Choroid plexus epithelial cell (primary cell): ENCODE results near the gene CHI3L1.

Experiments used
- DNase-seq: peaks from one replicate; pipeline ENCODE4 v3.0.0-alpha.2; 2010; ENCODE audit warnings: low read depth
- H3K4me3 ChIP-seq: 2 replicates; pipeline ENCODE4 v1.5.1; 2011; ENCODE audit warnings: low read depth, mild to moderate bottlenecking, control low read depth, low read length, moderate library complexity
- TF ChIP-seq, protein P1 (sequence below): conservative IDR thresholded peaks from 2 replicates; pipeline ENCODE4 v1.5.1; 2011; ENCODE audit warnings: low read depth, mild to moderate bottlenecking, control low read depth, inconsistent platforms, low read length, moderate library complexity

CHI3L1 gene

DNA sequence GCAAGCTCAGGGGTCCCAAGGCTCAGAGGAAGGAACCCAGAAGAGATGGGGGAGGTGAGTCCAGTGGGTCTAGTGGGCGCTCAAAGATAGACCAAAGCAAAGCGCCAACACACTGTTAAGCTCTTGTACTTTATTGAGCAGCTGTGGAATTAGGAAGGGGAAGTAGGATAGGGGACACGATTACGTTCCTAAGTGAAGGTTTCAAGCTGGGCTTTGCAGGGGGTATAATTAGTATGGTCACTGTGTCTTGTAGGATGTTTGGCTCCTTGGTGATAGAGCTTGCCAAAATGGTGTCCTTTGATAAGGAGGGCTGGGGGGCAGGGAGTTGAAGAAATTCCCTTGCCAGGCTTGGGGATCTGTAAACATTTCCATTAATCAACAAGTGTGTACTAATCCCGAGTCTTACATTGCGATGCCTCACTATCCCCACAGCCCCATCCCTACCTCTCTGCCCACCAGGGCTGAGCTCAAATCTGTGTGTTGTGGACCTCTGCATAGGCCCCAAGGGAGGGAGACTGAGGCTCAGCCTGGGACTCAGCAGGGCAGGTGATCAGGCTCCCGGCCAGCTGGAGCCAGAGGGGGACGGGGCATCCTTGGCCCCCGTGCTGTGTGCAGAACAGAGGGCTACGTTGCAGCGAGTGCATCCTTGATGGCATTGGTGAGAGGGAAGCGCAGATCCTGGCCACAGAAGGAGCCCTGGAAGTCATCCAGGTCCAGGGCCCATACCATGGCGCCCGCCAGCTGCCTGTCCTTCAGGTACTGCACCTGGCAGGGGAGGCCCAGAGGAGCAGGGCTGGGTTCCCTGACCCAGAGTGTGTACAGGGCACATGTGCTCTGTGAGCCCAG lies 7.5 kb downstream of the CHI3L1 start:
- TF ChIP-seq, protein P1, sequence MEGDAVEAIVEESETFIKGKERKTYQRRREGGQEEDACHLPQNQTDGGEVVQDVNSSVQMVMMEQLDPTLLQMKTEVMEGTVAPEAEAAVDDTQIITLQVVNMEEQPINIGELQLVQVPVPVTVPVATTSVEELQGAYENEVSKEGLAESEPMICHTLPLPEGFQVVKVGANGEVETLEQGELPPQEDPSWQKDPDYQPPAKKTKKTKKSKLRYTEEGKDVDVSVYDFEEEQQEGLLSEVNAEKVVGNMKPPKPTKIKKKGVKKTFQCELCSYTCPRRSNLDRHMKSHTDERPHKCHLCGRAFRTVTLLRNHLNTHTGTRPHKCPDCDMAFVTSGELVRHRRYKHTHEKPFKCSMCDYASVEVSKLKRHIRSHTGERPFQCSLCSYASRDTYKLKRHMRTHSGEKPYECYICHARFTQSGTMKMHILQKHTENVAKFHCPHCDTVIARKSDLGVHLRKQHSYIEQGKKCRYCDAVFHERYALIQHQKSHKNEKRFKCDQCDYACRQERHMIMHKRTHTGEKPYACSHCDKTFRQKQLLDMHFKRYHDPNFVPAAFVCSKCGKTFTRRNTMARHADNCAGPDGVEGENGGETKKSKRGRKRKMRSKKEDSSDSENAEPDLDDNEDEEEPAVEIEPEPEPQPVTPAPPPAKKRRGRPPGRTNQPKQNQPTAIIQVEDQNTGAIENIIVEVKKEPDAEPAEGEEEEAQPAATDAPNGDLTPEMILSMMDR: no peak
- DNase-seq: no peak
- H3K4me3 ChIP-seq: no peak overlapping the region

DNA sequence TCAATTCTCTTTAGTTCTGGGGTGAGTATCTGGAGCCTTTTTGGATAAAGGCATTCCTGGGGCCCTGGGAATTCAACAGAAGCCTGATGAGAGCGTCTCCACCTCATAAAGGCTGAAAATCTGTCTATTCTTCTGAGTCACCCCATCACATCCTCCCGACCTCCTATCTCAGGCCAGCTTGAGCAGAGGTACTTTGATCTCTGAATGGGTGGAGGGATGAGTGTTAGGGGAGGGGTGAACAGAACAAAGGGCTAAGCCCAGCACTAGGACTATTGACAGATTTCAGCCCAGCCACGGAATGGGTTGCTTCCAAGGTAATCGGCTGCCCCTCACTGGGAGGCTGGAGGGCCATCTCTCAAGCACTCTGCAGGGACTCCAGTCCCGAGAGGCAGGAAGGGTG lies 8.4 kb downstream of the CHI3L1 start:
- TF ChIP-seq, protein P1: no peak
- no peak overlapping the region for H3K4me3 ChIP-seq
- no peak for DNase-seq

GRCh38 chr1:203177470-203178039 lies 8.9 kb downstream of the CHI3L1 start:
- H3K4me3 ChIP-seq: no peak overlapping the region
- TF ChIP-seq, protein P1: no peak
- no peak for DNase-seq

- H3K4me3 ChIP-seq: no peak overlapping the region
- DNase-seq: no peak
These were observed 9.5 kb downstream of the CHI3L1 start for GRCh38 chr1:203177036-203177405.

DNA sequence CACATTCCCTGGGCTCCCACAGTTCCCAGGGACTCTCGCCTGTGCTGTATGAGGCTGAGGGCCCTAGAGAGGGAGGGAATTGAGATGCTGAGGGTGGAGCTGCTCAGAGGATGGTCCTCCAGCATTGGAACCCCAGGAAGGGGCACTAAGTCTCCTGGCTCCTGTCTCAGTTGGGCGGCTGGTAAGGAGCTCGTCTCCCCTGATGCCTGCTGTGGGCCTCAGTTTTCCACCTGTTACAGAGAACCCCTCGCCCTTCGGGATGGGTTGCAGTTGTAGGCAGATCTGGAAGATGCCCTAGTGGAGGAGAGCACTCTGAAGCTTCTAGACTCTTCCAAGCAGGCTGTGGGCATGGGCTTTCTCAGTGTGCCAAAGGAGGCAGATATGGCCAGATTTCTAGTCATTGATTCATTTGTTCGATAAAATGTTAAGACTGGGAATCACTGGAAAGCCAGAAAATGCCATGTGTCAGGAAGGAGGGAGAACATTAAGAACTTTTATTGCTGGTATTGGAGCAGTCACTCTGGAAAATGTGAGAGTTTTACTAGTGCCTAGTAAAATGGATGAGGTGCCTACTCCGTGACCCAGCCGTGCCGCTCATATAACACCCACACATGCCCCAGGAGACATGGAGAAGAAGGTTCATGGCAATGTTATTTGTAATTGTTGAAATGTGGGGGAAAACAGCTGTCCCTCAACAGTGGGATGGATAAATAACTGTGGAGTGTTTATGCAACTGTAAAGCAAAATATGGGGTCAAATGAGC lies 10.1 kb downstream of the CHI3L1 start:
- TF ChIP-seq, protein P1: no peak
- H3K4me3 ChIP-seq: no peak overlapping the region
- no peak for DNase-seq

More at GRCh38 chr1:203177036-203177405, 9.5 kb downstream of the CHI3L1 start:
- TF ChIP-seq, protein P1: no peak

- H3K4me3 ChIP-seq: no peak overlapping the region
- TF ChIP-seq, protein P1: no peak
- DNase-seq: no peak
These were observed 10.7 kb downstream of the CHI3L1 start for GRCh38 chr1:203175827-203176241.
